BLaER1 treated with 17β-estradiol and CSF1 and Interleukin-3, amounts not matched to agents 10 nM and 100 nM (cell line): ENCODE measurements around the gene ITGB8.

Experiments
- H3K27ac ChIP-seq, 11 experiments: shearing (Covaris generic); formaldehyde crosslinking; 2 replicates each; pipeline ENCODE4 v1.8.1; 2022
- H3K27me3 ChIP-seq, 11 experiments: shearing (Covaris generic); formaldehyde crosslinking; 2 replicates each; pipeline ENCODE4 v1.8.1; 2022
- H3K36me3 ChIP-seq, 11 experiments: shearing (Covaris generic); formaldehyde crosslinking; 2 replicates each; pipeline ENCODE4 v1.8.1; 2022
- H3K4me1 ChIP-seq, 10 experiments: shearing (Covaris generic); formaldehyde crosslinking; 2 replicates each; pipeline ENCODE4 v1.8.1; 2022
- H3K4me2 ChIP-seq, 11 experiments: shearing (Covaris generic); formaldehyde crosslinking; 2 replicates each; pipeline ENCODE4 v1.8.1; 2022
- H3K4me3 ChIP-seq, 10 experiments: shearing (Covaris generic); formaldehyde crosslinking; 2 replicates each; pipeline ENCODE4 v1.8.1; 2022
- H3K9ac ChIP-seq, 11 experiments: shearing (Covaris generic); formaldehyde crosslinking; 2 replicates each; pipeline ENCODE4 v1.8.1; 2022
- H3K9me3 ChIP-seq, 11 experiments: shearing (Covaris generic); formaldehyde crosslinking; replicated peaks in 1 of 11; 2 replicates each; pipeline ENCODE4 v1.8.1; 2022
- H4K20me1 ChIP-seq, 11 experiments: shearing (Covaris generic); formaldehyde crosslinking; 2 replicates each; pipeline ENCODE4 v1.8.1; 2022
- Cebpa-rat ChIP-seq, 11 experiments: shearing (Covaris generic); IDR thresholded peaks; 2 replicates each; pipeline ENCODE4 v1.8.1; 2022

The ITGB8 gene

GRCh38 chr7:20328692-20329091 lies 2.0 kb upstream of the ITGB8 start:
- no peak for TF ChIP-seq Cebpa-rat (IDR thresholded peaks at IDR 0.05)
- H3K9me3 ChIP-seq: no peaks in the 10 kb centered on the region
- no peak overlapping the region; a peak in 1 of 22 replicates for H3K4me2 ChIP-seq
- H3K36me3 ChIP-seq: no peaks in the 10 kb centered on the region
- peaks cover 18 to 41% (median 23%) of the 10 kb centered on the region in 10 experiments for H3K4me1 ChIP-seq
- no peak overlapping the region for H3K27ac ChIP-seq
- no peak overlapping the region for H3K9ac ChIP-seq
- H4K20me1 ChIP-seq: peaks cover 0 to 14% (median 0%) of the 10 kb centered on the region in 11 experiments; a peak in 4 of 22 replicates
- peaks cover 38 to 60% (median 55%) of the 10 kb centered on the region in 11 experiments for H3K27me3 ChIP-seq
- no peak overlapping the region for H3K4me3 ChIP-seq

GRCh38 chr7:20329389-20330238 lies 1.1 kb upstream of the ITGB8 start:
- TF ChIP-seq Cebpa-rat (IDR thresholded peaks at IDR 0.05): no peak
- H3K4me2 ChIP-seq: peak overlapping the region; percentile 85 to 100 (median 98)
- peak overlapping the region; percentile 49 to 80 (median 76) for H3K9ac ChIP-seq
- no peaks in the 10 kb centered on the region for H3K9me3 ChIP-seq
- no peaks in the 10 kb centered on the region for H3K36me3 ChIP-seq
- H3K4me1 ChIP-seq: peaks cover 18 to 41% (median 23%) of the 10 kb centered on the region in 10 experiments
- H3K27me3 ChIP-seq: peaks cover 42 to 65% (median 59%) of the 10 kb centered on the region in 11 experiments
- peak overlapping the region in 8 of 11 experiments; percentile 4 to 71 (median 60); a peak in 13 of 22 replicates for H3K27ac ChIP-seq
- peak overlapping the region; percentile 56 to 73 (median 66) for H3K4me3 ChIP-seq
- H4K20me1 ChIP-seq: peaks cover 0 to 14% (median 0%) of the 10 kb centered on the region in 11 experiments; a peak in 4 of 22 replicates

GRCh38 chr7:20330928-20331909 lies 519 bp downstream of the ITGB8 start:
- no peaks in the 10 kb centered on the region for H3K9me3 ChIP-seq
- peaks cover 17 to 37% (median 23%) of the 10 kb centered on the region in 10 experiments for H3K4me1 ChIP-seq
- peaks cover 0 to 14% (median 0%) of the 10 kb centered on the region in 11 experiments; a peak in 4 of 22 replicates for H4K20me1 ChIP-seq
- no peak for TF ChIP-seq Cebpa-rat (IDR thresholded peaks at IDR 0.05)
- H3K9ac ChIP-seq: peak overlapping the region; percentile 49 to 80 (median 76); a peak in 20 of 22 replicates
- no peaks in the 10 kb centered on the region for H3K36me3 ChIP-seq
- H3K4me2 ChIP-seq: peak overlapping the region; percentile 85 to 100 (median 98)
- H3K27ac ChIP-seq: peak overlapping the region in 3 of 11 experiments; percentile 67 to 71 (median 69); a peak in 6 of 22 replicates
- peak overlapping the region; percentile 56 to 73 (median 66) for H3K4me3 ChIP-seq
- H3K27me3 ChIP-seq: peaks cover 42 to 70% (median 59%) of the 10 kb centered on the region in 11 experiments

GRCh38 chr7:20331910-20332813 lies 1.5 kb downstream of the ITGB8 start:
- Histone ChIP-seq H4K20me1 (peaks cover 0 to 14% (median 0%) of the 10 kb centered on the region in 11 experiments; a peak in 4 of 22 replicates), H3K4me3 (peak overlapping the region; percentile 56 to 73 (median 66)), H3K27ac (peak overlapping the region in 2 of 11 experiments; percentile 69 to 71; a peak in 1 of 22 replicates), H3K36me3 (no peaks in the 10 kb centered on the region), H3K4me1 (peaks cover 9 to 28% (median 23%) of the 10 kb centered on the region in 10 experiments), H3K4me2 (peak overlapping the region; percentile 85 to 100 (median 98)), H3K9ac (peak overlapping the region in 8 of 11 experiments; percentile 66 to 79 (median 74); a peak in 12 of 22 replicates), H3K9me3 (no peaks in the 10 kb centered on the region), H3K27me3 (peaks cover 42 to 70% (median 59%) of the 10 kb centered on the region in 11 experiments)
- TF ChIP-seq Cebpa-rat (IDR thresholded peaks at IDR 0.05): no peak

GRCh38 chr7:20338285-20338684 lies 7.6 kb downstream of the ITGB8 start:
- H3K4me1 ChIP-seq: no peaks in the 10 kb centered on the region
- H3K4me3 ChIP-seq: no peak overlapping the region
- H3K36me3 ChIP-seq: no peaks in the 10 kb centered on the region
- no peak overlapping the region for H3K4me2 ChIP-seq
- no peaks in the 10 kb centered on the region for H4K20me1 ChIP-seq
- no peak overlapping the region for H3K27ac ChIP-seq
- H3K9ac ChIP-seq: no peak overlapping the region
- H3K27me3 ChIP-seq: peaks cover 6 to 19% (median 8%) of the 10 kb centered on the region in 11 experiments
- no peaks in the 10 kb centered on the region for H3K9me3 ChIP-seq
- no peak for TF ChIP-seq Cebpa-rat (IDR thresholded peaks at IDR 0.05)

- H4K20me1 ChIP-seq: no peaks in the 10 kb centered on the region
- no peak overlapping the region for H3K4me2 ChIP-seq
- H3K4me1 ChIP-seq: no peaks in the 10 kb centered on the region
- H3K27ac ChIP-seq: no peak overlapping the region
- H3K4me3 ChIP-seq: no peak overlapping the region
- H3K36me3 ChIP-seq: no peaks in the 10 kb centered on the region; a peak in 1 of 22 replicates
- H3K27me3 ChIP-seq: no peaks in the 10 kb centered on the region
- no peak for TF ChIP-seq Cebpa-rat (IDR thresholded peaks at IDR 0.05)
- no peaks in the 10 kb centered on the region for H3K9me3 ChIP-seq
- no peak overlapping the region for H3K9ac ChIP-seq
Measured at GRCh38 chr7:20340839-20341238, 10.1 kb downstream of the ITGB8 start.

- Histone ChIP-seq H3K4me1 (no peaks in the 10 kb centered on the region), H3K4me2 (no peak overlapping the region), H3K27me3 (no peaks in the 10 kb centered on the region), H3K9ac (no peak overlapping the region), H3K4me3 (no peak overlapping the region), H4K20me1 (no peaks in the 10 kb centered on the region), H3K9me3 (no peaks in the 10 kb centered on the region), H3K36me3 (no peaks in the 10 kb centered on the region; a peak in 1 of 22 replicates), H3K27ac (no peak overlapping the region)
- no peak for TF ChIP-seq Cebpa-rat (IDR thresholded peaks at IDR 0.05)
Measured at GRCh38 chr7:20343205-20343604, 12.5 kb downstream of the ITGB8 start.

GRCh38 chr7:20343941-20344340 lies 13.2 kb downstream of the ITGB8 start:
- TF ChIP-seq Cebpa-rat (IDR thresholded peaks at IDR 0.05): no peak
- no peaks in the 10 kb centered on the region; a peak in 1 of 22 replicates for H3K36me3 ChIP-seq
- no peak overlapping the region for H3K4me3 ChIP-seq
- no peak overlapping the region for H3K27ac ChIP-seq
- no peaks in the 10 kb centered on the region for H3K27me3 ChIP-seq
- H3K4me1 ChIP-seq: no peaks in the 10 kb centered on the region
- no peak overlapping the region for H3K4me2 ChIP-seq
- H3K9ac ChIP-seq: no peak overlapping the region
- no peaks in the 10 kb centered on the region for H3K9me3 ChIP-seq
- no peaks in the 10 kb centered on the region for H4K20me1 ChIP-seq
